GM12872 (cell line): ENCODE results near the gene UPF3B.

Experiments used
- CTCF ChIP-seq: IDR thresholded peaks from 3 replicates; pipeline ENCODE4 v1.5.1; 2011; ENCODE audit warnings: low read depth, mild to moderate bottlenecking, low read length, moderate library complexity; ENCODE audit not compliant: insufficient read depth

UPF3B gene

GRCh38 chrX:119833905-119834304, 18.9 kb downstream of the UPF3B start:
- TF ChIP-seq CTCF, result no peak

GRCh38 chrX:119828446-119828845, 24.3 kb downstream of the UPF3B start:
- no peak for TF ChIP-seq CTCF

GRCh38 chrX:119826399-119826959, 26.3 kb downstream of the UPF3B start:
- TF ChIP-seq CTCF, result no peak

GRCh38 chrX:119817130-119817690, 35.6 kb downstream of the UPF3B start:
- TF ChIP-seq CTCF, result no peak

- no peak for TF ChIP-seq CTCF
Observed at GRCh38 chrX:119816300-119816699, 36.5 kb downstream of the UPF3B start.

- TF ChIP-seq CTCF, result no peak
Observed at GRCh38 chrX:119809185-119809666, 43.5 kb downstream of the UPF3B start.

GRCh38 chrX:119802546-119802945, 50.2 kb downstream of the UPF3B start:
- no peak for TF ChIP-seq CTCF
